EL (cell line): ENCODE measurements around the gene GEMIN2.
A peak's percentile ranks its signal among the peaks of the same experiment; 100 is the strongest.
"Not testable (repeated sequence)": the region's sequence is repeated elsewhere in the genome, so short reads cannot be mapped to it uniquely, and the experiment has no call there.

Experiments
- DNase-seq: peaks from one replicate; pipeline ENCODE4 v3.0.0-alpha.2; 2016

GEMIN2 gene, protein sequence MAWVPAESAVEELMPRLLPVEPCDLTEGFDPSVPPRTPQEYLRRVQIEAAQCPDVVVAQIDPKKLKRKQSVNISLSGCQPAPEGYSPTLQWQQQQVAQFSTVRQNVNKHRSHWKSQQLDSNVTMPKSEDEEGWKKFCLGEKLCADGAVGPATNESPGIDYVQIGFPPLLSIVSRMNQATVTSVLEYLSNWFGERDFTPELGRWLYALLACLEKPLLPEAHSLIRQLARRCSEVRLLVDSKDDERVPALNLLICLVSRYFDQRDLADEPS

DNA sequence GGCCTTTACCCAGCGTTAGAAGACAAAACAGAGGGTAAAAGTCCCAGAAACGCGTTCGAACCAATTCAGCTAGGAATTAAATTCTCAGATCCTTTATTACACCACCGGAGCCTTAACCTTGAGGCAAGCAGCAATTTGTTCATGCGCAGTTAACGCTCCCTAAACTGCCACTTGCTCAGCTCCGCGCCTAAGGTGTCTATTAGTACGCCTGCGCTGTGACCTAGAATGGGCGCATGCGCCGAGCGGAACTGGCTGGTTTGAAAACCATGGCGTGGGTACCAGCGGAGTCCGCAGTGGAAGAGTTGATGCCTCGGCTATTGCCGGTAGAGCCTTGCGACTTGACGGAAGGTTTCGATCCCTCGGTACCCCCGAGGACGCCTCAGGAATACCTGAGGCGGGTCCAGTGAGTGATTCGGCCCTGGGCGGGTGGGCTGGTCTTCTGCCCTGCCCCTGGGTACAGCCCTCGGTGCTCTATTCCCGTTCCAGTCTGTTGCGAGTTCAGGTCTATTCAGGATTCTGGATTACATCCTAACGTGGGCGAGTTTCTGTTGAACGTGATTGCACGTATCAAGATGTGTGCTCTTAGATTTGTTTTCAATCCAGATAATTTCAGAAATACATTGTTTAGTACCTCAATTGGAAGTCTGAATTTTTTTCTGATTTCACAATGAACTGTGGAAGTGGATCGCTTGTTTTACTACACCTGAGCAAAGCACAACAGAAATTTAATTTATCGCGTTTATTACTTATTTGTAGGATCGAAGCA, at the start of gene GEMIN2:
Gene GEMIN2, plus strand, starts transcription at position 251 of the 766 bp plus-strand sequence. Its CDS starts 16 bp downstream, at position 267.
- DNase-seq, result peak; percentile 96

DNA sequence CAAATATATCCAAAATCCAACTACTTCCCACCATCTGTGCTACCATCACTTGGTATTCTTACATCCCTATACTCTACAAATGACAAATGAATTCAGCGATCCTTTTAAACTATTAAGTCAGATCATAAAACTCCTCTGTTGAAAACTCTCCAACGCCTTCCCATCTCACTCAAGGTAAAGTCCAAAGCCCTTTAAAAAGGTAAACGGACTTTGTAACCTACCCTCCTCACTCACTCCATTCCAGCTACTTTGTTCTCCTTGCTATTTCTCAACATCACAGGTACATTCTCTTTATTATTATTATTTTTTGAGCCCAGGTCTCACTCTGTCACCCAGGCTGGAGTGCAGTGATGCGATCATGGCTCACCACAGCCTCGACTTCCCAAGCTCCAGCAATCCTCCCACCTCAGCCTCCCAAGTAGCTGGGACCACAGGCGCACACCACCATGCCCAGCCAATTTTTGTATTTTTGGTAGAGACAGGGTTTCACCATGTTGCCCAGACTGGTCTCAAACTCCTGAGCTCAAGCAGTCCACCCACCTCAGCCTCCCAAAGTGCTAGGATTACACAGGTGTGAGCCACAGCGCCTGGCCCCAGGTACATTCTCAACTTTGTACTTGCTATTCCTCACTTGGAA, 44.8 kb upstream of the GEMIN2 start:
- DNase-seq, result not testable (repeated sequence)

DNA sequence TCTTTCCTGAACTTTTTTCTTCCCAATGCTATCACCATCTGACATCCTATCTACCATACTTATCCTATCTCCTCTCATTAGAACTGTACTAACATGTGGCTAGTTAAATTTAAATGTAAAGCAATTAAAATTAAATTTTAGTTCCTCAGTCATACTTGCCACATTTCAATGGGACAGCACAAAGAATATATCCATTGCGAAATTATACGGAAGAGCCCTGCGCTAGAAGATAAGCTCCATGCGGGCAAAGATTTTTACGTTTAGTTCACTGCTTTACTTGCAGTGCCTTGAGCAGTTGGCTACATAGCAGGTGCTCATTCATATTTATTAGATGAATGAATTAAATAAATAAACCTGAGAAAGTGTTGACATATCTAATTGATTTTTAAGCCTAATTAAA, 44.2 kb upstream of the GEMIN2 start:
- DNase-seq, result no peak

DNA sequence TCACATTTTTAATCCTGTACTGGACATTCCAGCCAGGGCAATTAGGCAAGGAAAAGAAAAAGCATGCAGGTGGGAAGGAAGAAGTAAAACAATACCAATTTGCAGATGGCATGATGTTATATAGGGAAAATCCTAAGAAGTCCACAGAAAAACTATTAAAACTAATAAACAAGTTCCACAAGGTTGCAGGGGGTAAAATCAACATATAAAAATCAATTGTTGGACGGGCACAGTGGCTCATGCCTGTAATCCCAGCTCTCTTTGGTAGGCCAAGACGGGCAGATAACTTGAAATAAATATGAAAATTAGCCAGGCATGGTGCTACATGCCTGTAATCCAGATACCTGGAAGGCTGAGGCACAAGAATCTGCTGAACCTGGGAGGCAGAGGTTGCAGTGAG, 43.0 kb upstream of the GEMIN2 start:
- DNase-seq, result no peak

DNA sequence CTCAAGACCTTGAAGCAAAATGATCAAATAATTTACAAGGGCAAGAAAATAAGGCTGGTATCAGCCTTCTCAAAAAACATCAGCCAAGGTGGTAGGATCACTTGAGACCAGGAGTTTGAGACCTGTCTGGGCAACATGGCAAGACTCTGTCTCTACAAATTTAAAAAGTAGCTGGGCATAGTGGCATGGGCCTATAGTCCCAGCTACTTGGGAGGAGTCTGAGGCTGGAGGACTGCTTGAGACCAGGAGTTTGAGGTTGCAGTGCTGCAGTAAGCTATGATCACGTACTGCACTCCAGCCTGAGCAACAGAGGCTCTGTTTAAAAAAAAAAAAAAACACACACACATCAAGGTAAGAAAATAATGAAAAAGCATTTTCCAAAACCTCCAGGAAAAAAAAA, 33.2 kb upstream of the GEMIN2 start:
- no peak for DNase-seq

DNA sequence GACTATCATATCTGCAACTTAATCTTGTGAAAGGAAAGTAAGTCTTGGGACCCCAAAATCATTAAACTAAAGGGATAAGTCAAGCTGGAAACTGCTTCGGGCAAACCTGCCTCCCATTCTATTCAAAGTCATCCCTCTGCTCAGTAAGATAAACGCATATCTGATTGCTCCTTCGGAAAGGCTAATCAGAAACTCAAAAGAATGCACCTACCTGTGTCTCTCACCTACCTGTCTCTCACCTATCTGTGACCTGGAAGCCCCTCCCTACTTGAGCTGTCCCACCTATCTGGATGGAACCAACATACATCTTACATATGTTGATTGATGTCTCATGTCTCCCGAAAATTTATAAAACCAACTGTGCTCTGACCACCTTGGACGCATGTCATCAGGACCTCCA, 31.0 kb upstream of the GEMIN2 start:
- no peak for DNase-seq

DNA sequence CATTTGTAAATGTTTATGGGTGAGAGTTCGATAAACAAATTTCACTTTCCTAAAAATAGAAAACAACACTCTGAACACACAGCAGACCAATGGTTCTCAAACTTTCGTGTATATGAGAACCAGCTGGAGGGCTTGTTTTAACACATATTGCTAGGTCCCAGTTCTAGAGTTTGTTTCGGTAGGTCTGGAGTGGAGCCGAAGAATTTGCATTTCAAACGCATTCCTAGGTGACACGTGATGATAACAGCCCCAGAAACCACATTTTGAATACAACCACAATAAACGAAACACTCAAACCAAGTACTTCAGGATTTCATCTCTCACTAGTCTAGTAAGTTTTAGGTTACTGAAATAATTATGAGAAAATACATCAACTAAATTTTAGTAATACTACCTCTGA, 28.2 kb upstream of the GEMIN2 start:
- DNase-seq, result peak; percentile 7

DNA sequence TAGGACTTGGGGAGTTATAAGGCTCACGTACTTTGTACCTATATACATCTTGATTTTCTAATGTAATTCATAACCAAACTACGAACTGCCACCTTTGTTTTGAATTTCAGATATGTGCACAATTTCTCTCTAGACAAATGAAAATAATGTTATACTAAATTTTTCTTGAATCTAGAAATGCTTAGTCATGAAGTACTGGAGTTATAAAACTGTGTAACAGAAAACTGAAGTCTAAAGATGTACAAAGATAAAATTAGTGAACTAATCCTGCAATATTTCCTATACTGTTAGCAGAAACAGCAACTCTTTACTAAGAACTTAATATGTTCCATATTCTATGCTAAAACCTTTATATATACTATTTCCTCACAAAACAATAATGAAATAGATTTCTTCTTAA, 26.6 kb upstream of the GEMIN2 start:
- DNase-seq, result no peak

DNA sequence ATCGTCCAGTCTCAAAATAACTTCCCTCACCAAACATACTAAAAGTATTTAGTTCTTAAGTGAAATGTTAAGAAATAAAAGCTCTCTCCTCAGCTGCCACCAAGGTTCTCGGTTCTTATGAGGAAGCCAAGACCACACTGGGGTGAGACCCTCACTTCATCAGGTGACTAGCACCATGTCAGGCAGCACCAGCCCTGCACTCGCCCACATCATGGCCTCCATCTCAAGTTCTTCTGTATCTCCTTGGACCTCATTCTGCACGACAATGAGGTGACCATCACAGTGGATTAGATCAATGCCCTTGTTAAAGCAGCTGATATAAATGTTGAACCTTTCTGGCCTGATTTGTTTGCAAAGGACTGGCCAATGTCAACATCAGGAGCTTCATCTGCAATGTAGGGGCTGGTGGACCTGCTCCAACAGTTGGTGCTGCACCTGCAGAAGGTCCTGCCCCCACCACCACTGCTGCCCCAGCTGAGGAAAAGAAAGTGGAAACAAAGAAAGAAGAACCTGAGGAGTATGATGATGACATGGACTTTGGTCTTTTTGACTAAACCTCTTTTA, 23.5 kb upstream of the GEMIN2 start:
- DNase-seq, result no peak

DNA sequence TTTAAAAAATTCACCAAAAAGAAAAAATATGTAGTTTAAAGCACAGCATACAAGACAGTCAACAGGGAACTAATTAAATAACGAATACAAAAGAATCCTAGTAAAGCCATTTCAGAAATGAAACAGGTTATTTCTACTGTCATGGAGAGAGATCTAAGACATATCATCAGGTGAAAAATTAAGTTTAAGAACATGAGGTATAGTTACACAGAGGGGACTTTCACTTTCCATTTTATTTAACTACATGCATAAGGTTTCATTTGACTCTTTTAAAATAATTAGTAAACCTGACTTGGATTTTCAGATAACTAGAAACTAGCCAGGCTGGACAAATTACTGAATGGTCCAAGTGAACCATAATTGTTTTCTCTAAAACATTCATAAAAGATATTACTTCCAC, 22.4 kb upstream of the GEMIN2 start:
- no peak for DNase-seq

DNA sequence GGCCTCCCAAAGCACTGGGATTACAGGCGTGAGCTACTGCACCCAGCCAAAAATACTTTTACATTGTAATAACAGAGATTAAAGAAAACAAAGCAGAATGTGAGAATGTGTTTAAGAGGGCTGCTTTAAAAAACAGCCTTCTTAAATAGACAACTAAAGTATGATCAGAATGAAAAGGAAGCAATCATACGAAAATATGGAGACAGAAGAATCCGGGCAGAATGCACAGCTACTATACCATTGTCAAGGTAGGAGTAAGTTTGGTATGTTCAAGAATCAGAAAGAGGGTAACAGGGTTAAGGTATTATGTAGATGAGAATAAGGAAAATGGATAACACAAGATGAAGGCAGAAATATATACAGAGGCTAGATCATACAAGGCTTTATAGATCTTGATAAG, 19.6 kb upstream of the GEMIN2 start:
- no peak for DNase-seq

DNA sequence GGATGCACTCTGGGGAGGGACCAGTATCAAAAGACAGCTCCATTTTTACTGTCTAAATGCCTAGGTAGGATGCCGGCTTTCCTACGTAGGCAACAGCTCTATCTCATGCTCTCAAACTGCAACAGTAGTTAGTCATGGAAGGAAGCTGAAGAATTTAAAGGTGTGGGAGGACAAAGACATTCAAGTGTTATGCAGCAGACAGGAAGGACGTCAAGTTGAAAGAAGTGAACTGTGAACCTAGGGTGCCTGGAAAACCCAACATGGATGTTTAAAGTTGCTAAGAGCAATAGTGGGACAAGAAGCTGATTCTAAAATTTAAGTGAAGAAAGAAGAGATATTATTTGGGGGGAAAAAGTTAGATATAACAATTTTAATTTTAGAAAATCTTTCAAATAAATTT, 17.0 kb upstream of the GEMIN2 start:
- DNase-seq, result peak; percentile 13

DNA sequence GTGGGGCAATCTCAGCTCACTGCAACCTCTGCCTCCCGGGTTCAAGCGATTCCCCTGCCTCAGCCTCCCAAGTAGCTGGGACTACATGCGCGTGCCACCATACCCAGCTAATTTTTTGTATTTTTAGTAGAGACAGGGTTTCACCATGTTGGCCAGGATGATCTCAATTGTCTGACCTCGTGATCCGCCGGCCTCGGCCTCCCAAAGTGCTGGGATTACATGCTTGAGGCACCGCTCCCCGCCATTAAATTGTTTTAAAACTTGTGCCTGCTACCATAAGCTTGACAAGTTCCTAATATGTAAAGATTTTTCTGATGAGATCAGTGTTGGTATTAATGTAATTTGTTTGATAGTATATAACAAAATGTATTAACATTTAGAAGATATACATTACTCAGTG, 14.9 kb upstream of the GEMIN2 start:
- DNase-seq, result not testable (repeated sequence)

DNA sequence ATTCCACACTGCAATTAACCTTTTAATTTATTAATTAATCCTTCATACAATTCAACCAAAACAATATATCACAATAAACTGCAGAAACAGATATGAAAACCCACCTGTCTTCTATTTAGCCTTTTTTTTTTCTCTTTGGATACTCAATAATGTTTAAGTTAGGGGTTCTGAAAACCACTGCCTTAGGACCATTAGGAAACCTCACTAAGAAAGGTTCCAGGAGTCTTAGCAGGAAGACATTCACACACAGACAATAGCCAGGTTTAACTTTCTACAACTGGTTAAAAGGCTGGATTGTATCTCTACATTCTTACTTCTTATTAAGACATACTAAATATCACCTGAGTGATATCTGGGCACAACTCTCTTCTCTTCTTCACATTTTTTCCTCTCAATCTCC, 14.4 kb upstream of the GEMIN2 start:
- DNase-seq, result no peak

DNA sequence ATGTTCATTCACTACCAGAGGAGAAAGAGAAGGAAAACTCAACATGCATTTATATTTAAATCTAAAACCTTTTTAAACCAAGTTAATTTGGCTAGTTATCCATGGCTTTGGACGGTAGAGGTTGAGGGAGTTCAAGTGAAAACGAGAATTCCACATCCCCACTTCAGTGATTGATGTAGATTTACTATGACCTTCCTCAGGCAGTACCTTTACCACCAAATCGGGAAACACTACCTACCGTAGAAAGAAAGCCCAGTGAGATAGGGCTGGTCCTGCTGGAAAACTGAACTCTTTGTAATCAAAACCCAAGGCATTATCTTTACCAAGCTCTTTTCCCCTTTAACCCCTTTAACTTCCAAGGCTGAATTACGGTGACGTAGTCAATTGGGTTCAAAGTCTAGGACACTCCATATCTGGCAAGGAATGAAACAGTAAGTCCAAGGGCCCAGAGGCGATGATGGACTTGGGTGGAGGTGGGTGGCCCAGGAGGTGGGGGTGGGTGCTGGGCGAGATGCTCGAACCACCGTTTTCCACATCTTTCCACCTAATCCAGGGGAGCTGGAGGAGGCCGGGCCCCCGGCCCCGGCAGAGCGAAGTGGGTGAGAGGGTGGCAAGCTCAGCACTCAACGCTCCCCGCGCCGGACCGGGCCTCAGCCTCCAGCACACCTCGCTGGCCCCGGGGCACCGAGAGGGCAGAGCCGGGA, 11.7 kb upstream of the GEMIN2 start:
- DNase-seq, result peak; percentile 52

DNA sequence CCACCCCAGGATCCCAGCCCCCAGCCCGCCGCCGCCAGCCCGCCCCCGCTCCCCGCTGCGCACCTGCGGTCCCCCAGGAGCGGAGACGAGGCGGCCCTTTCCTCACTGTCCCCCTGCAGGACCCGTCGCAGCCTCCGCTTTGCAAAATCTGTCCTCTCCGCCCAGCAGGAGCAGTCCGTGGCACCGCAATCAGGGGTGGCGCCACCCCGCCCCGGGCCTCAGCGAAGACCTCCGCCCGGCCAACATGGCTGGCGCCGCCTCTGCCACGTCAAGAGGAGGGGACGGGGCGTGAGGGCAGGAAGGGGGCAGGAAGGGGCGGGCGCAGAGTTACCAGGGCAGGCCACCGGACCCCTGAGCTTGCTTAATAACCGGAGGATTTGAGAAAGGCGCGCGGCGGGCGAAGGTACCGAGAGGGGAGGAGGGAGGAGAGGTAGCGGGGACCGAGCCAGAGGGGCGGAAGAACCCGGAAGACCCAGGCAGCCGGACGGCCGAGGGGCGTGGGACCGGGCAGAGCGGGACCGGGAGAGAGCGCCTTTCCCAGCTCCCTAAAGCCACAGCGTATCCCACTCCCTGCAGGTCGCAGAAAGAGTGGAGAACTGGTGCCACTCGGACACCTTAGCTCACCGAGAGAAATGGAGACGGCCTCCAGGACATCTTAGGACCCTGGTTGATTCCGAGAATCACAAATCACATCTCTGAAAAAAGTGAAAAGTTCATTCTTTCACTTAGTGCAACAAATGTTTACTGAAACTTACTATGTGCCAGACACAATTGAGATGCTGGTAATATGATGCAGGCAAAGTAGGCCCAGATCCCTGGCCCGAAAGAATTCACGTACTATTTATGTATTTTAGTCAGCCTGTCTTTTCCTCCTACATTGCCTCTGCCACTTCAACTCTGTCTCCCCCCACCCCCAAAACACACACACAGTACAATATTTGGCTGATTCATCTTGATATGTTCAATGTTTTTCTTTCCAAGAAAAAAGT, 10.9 kb upstream of the GEMIN2 start, which contains the start of gene SEC23A:
Gene SEC23A, minus strand, starts transcription at position 267 of the 989 bp plus-strand sequence. CDS start 7,117 bp downstream, outside the sequence.
- peak; percentile 91 for DNase-seq

DNA sequence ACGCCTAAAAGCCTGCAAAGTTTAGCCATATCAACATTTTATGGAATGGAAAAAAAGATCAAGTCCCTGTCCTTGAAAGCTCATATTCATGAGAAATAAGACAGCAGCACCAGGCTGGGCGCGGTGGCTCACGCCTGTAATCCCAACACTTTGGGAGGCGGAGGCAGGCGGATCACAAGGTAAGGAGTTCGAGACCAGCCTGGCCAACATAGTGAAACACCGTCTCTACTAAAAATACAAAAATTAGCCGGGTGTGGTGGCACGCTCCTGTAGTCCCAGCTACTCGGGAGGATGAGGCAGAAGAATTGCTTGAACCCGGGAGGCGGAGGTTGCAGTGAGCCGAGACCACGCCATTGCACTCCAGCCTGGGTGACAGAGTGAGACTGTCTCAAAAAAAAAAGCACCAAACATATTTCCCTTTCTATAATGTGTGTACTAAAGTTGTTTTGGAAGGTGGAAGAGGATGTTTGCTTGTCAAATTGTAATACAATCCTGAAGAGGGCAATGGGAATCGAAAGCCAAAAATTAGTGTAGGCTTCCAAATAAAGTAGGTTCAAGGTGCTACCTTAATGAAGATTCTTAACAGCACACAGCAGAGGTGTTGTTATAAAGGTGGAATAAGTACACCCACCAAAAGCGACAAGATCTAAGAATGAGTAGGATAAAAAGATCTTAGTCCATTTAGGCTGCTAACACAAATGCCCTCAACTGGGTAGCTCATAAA, 9.9 kb upstream of the GEMIN2 start:
- DNase-seq, result not testable (repeated sequence)

DNA sequence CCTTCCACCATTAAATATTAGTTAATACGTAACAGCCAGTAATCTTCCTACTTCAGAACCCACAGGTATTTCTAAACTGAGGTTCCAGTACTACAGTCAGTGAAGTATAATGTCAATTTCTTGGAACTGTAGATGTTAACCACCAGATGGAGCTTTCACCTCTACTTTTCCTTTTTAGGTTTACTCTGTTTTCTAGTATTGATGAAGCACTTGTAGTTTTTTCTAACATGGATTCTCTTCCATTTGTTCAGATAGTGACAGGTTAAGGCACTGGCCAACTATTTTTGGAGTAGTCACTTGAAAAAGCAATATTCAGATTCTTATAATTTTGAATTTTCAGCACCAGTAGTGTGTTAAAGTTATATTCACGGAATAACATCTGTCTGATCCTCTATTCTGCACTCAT, 6.5 kb upstream of the GEMIN2 start:
- peak; percentile 41 for DNase-seq

DNA sequence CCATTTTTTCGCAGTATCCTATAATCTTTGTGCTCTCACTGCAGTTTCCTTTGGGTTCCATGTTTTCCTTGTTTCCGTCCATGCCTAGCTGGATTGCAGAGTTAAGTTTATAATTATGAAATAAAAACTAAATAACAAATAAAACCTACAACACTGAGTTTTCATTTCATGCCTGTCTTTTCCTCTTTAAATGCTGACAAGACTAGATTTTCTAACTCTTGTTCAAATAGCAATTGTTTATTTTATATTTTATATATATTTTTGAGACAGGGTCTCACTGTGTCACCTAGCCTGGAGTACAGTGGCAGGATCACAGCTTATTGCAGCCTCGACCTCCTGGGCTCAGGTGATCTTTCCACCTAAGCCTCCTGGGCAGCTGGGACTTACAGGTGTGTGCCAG, 5.3 kb upstream of the GEMIN2 start:
- DNase-seq, result no peak

DNA sequence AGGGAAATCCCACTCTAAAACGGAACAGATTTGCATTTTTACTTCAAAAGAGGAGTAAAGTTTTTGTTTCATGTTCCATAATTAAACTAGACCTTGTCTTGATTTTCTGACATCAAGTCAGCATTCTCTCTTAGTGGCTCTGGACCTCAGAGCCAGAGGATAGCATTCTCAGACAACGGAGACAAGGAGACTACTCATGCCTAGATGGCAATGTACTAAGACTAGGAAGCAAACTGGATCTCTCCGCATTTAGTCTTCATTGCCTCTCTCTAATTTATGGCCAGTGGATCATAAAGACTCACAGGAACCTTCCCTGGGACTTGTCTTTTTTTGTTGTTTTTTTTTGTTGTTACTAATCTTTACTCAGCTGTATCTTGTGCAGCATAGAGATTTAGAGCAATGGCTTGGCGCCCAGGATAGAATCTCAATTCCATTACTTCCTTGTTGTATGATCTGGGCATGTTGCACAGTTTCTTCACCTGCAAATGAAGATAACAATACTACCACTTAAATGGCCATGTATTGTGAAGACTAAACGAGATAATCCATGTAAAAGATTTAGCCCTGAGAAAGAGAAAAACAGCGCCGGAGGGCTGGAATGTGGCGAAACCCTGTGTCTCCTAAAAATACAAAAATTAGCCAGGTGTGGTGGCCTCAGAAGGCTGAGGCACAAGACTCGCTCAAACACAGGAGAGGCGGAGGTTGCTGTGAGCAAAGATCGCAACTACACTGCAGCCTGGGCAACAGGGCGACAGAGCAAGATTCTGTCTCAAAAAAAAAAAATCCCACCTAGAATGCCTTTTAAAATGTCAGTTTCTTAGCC, 4.0 kb upstream of the GEMIN2 start:
- DNase-seq, result no peak
